SK-N-SH (cell line): ENCODE measurements around the gene NT5C1A. TPM values are rescaled to one million over a fixed set of nuclear protein-coding genes. Genes with fewer than 3 reads are reported as not detected.

Source experiments
- CTCF ChIA-PET: fragments of 300-600, 350-600 bp; formaldehyde crosslinking; extraction: SDS; loops from one replicate; lab custom pipeline; 2021; lab: Yijun Ruan, JAX
- POLR2A ChIA-PET: fragments of 350-600 bp; sonication (Branson Sonifier 250); formaldehyde crosslinking; extraction: SDS; loops from one replicate; lab custom pipeline; 2020; ENCODE audit warnings: antibody characterized with exemption, inconsistent platforms; lab: Yijun Ruan, JAX
- DNase-seq: peaks from one replicate; pipeline ENCODE4 v3.0.0; 2012
- H2AFZ ChIP-seq: fragments of 200-600 bp; sonication (generic); 2 replicates; pipeline ENCODE4 v1.8.1; 2016; ENCODE audit warnings: antibody characterized with exemption, mild to moderate bottlenecking, low read depth
- H3F3A ChIP-seq: fragments of 200-600 bp; sonication (generic); replicated peaks from 2 replicates; pipeline ENCODE3; 2016; ENCODE audit warnings: antibody characterized with exemption, mild to moderate bottlenecking; ENCODE audit not compliant: insufficient read depth
- H3K27ac ChIP-seq, 2 experiments: fragments of 200-500 bp in 1 of 2; fragments of 200-600 bp in 1 of 2; sonication (Bioruptor generic) in 1 of 2; sonication (generic), shearing (Covaris generic) in 1 of 2; 2 replicates each; pipeline versions ENCODE4 v1.5.1 to v1.6.1; 2014 to 2016; ENCODE audit warnings: low read depth in 2 of 2, inconsistent platforms in 1 of 2, low read length in 1 of 2, mild to moderate bottlenecking in 1 of 2, mixed read lengths in 1 of 2
- H3K27me3 ChIP-seq: fragments of 200-600 bp; sonication (generic), shearing (Covaris generic); 2 replicates; pipeline ENCODE4 v1.6.1; 2016; ENCODE audit warnings: mixed run types; ENCODE audit not compliant: insufficient read depth
- H3K36me3 ChIP-seq, 2 experiments: fragments of 200-500 bp in 1 of 2; fragments of 200-600 bp in 1 of 2; sonication (Bioruptor generic) in 1 of 2; sonication (generic) in 1 of 2; replicated peaks in 1 of 2; 2 replicates each; pipeline versions ENCODE3 to v1.5.1; 2014 to 2016; ENCODE audit warnings: low read length in 1 of 2, mild to moderate bottlenecking in 1 of 2; ENCODE audit not compliant: insufficient read depth in 2 of 2, control insufficient read depth in 1 of 2
- H3K4me1 ChIP-seq, 2 experiments: fragments of 200-500 bp in 1 of 2; fragments of 200-600 bp in 1 of 2; sonication (Bioruptor generic) in 1 of 2; sonication (generic), shearing (Covaris generic) in 1 of 2; 2 replicates each; pipeline versions ENCODE4 v1.5.1 to v1.6.1; 2014 to 2016; ENCODE audit warnings: low read depth in 1 of 2, low read length in 1 of 2, mixed run types in 1 of 2; ENCODE audit not compliant: insufficient read depth in 2 of 2, control insufficient read depth in 1 of 2
- H3K4me2 ChIP-seq: fragments of 200-600 bp; sonication (generic), shearing (Covaris generic); 2 replicates; pipeline ENCODE4 v1.6.1; 2017; ENCODE audit warnings: mixed run types
- H3K4me3 ChIP-seq, 2 experiments: fragments of 200-500 bp in 1 of 2; fragments of 200-600 bp in 1 of 2; sonication (Bioruptor generic) in 1 of 2; sonication (generic), shearing (Covaris generic) in 1 of 2; 2 replicates each; pipeline versions ENCODE4 v1.5.1 to v1.8.1; 2014 to 2016; ENCODE audit warnings: low read depth in 2 of 2, inconsistent platforms in 1 of 2, low read length in 1 of 2, mild to moderate bottlenecking in 1 of 2, mixed read lengths in 1 of 2, moderate library complexity in 1 of 2
- H3K79me2 ChIP-seq: fragments of 200-600 bp; sonication (generic); 2 replicates; pipeline ENCODE4 v1.8.1; 2017; ENCODE audit warnings: mild to moderate bottlenecking; ENCODE audit not compliant: insufficient read depth
- H3K9ac ChIP-seq: fragments of 200-600 bp; sonication (generic); 2 replicates; pipeline ENCODE4 v1.6.1; 2017; ENCODE audit warnings: mixed run types
- H3K9me2 ChIP-seq: fragments of 200-600 bp; sonication (generic); 2 replicates; pipeline ENCODE4 v1.6.1; 2017; ENCODE audit warnings: mixed run types
- H3K9me3 ChIP-seq: fragments of 200-600 bp; sonication (generic); 2 replicates; pipeline ENCODE4 v1.6.1; 2017; ENCODE audit warnings: mixed run types, mild to moderate bottlenecking, moderate library complexity
- H4K20me1 ChIP-seq: fragments of 200-600 bp; sonication (generic); 2 replicates; pipeline ENCODE4 v1.6.1; 2017; ENCODE audit warnings: mild to moderate bottlenecking, mixed run types; ENCODE audit not compliant: insufficient read depth
- CHD2 ChIP-seq: fragments of 150-350 bp; IDR thresholded peaks from 2 replicates; pipeline ENCODE4 v1.6.1; 2018; ENCODE audit warnings: low read length; ENCODE audit not compliant: partially characterized antibody
- EZH2phosphoT487 ChIP-seq: fragments of 200-600 bp; sonication (generic); IDR thresholded peaks from 2 replicates; pipeline ENCODE4 v1.6.1; 2017; ENCODE audit warnings: low read depth, mixed run types, mild to moderate bottlenecking, antibody characterized with exemption, moderate library complexity, borderline replicate concordance
- FOSL2 ChIP-seq: IDR thresholded peaks from 2 replicates; pipeline ENCODE4 v1.4.0; 2012; ENCODE audit warnings: low read depth, mild to moderate bottlenecking, moderate library complexity, borderline replicate concordance
- GATA2 ChIP-seq: sonication (generic); formaldehyde crosslinking; IDR thresholded peaks from 2 replicates; pipeline ENCODE4 v1.5.0; 2020; ENCODE audit warnings: mild to moderate bottlenecking, missing genetic modification reagents
- NRF1 ChIP-seq: IDR thresholded peaks from 2 replicates; pipeline ENCODE4 v1.6.1; 2012; ENCODE audit warnings: low read depth, mild to moderate bottlenecking, low read length
- RAD21 ChIP-seq: IDR thresholded peaks from 2 replicates; pipeline ENCODE4 v1.6.1; 2012; ENCODE audit warnings: mild to moderate bottlenecking, low read length
- RCOR1 ChIP-seq: fragments of 150-350 bp; IDR thresholded peaks from 2 replicates; pipeline ENCODE4 v1.6.1; 2017; ENCODE audit warnings: antibody characterized with exemption, low read length
- RFX5 ChIP-seq: IDR thresholded peaks from 2 replicates; pipeline ENCODE4 v1.6.1; 2012; ENCODE audit warnings: mild to moderate bottlenecking, improper control_type of control experiment, low read length
- RXRA ChIP-seq: IDR thresholded peaks from 2 replicates; pipeline ENCODE4 v1.4.0; 2012; ENCODE audit warnings: low read depth, mild to moderate bottlenecking, borderline replicate concordance
- SMC3 ChIP-seq: IDR thresholded peaks from 2 replicates; pipeline ENCODE4 v1.6.1; 2012; ENCODE audit warnings: low read depth, low read length, improper control_type of control experiment
- TEAD4 ChIP-seq: IDR thresholded peaks from 2 replicates; pipeline ENCODE4 v1.4.0; 2012; ENCODE audit warnings: mild to moderate bottlenecking, borderline replicate concordance; ENCODE audit not compliant: insufficient read depth
- WGBS: methylation state at CpG from one replicate; pipeline ENCODE4 v1.1.6; 2017; ENCODE audit warnings: low lambda C conversion rate; 5-methylcytosine and 5-hydroxymethylcytosine counted together
- polyA plus RNA-seq, 3 experiments: library from polyadenylated mRNA; depleted of rRNA; stranded (reverse); fragments of >200 nt; gene quantifications; 2 replicates each; pipeline ENCODE4 v1.2.3, GENCODE V29; 2012
- TF ChIP-seq, protein P1 (sequence below): fragments of 150-350 bp; IDR thresholded peaks from 2 replicates; pipeline ENCODE4 v1.6.1; 2016; ENCODE audit warnings: mild to moderate bottlenecking, low read depth, low read length
- TF ChIP-seq, protein P2 (sequence below): IDR thresholded peaks from 2 replicates; pipeline ENCODE4; 2012
- TF ChIP-seq, protein P3 (sequence below): IDR thresholded peaks from 2 replicates; pipeline ENCODE4 v1.6.1; 2012; ENCODE audit warnings: mild to moderate bottlenecking, low read depth, low read length, moderate library complexity
- TF ChIP-seq, protein P4 (sequence below): IDR thresholded peaks from 2 replicates; pipeline ENCODE4 v1.4.0; 2012; ENCODE audit warnings: low read depth
- TF ChIP-seq, protein P5 (sequence below): fragments of 200-600 bp; sonication (generic); IDR thresholded peaks from 2 replicates; pipeline ENCODE4 v1.6.1; 2017; ENCODE audit warnings: antibody characterized with exemption, mild to moderate bottlenecking, moderate library complexity

Gene NT5C1A
- polyA plus RNA-seq, 1 of the 3 experiments (the other 2 are of a cell fraction): 0.12 TPM

DNA sequence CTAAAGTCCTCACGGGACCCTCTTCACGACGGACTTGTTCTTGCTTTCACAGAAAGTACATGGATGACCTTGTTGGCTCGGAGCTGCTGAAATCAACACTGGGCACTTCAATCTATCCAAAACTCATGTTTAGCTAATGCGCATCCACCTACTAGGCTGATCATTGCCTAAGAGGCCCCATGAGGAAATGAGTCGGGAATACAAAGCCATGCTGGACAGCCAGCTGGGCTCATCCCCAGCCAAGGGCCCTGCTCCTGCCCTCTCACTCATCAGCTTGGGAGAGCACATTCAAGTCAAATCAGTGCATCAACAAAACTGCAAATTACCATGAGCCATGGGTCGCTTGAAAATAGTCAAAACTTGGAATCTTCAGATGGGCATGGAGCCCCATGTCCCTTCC lies 17.6 kb downstream of the NT5C1A start:
- H3K4me1 ChIP-seq: peaks cover 0 to 69% of the 10 kb centered on the region in 2 experiments; a peak in 2 of 4 replicates
- no peaks in the 10 kb centered on the region for H3K9me2 ChIP-seq
- H2AFZ ChIP-seq: no peak overlapping the region
- H3K9me3 ChIP-seq: no peaks in the 10 kb centered on the region
- no peak for DNase-seq
- ChIA-PET POLR2A (interaction anchor here (7.5 kb wide), 1 partner anchor 16 kb away, joined by 95 read pairs; the partner anchor contains the start of gene NT5C1A), CTCF (interaction anchor here (0.6 to 15.4 kb wide), 35 partner anchors 10 to 550 kb away, joined by 3 to 459 read pairs (median 6); partner anchors contain the start of genes HEYL, HPCAL4, NT5C1A and PPIE)
- TF ChIP-seq NRF1: no peak
- TF ChIP-seq, protein P1, sequence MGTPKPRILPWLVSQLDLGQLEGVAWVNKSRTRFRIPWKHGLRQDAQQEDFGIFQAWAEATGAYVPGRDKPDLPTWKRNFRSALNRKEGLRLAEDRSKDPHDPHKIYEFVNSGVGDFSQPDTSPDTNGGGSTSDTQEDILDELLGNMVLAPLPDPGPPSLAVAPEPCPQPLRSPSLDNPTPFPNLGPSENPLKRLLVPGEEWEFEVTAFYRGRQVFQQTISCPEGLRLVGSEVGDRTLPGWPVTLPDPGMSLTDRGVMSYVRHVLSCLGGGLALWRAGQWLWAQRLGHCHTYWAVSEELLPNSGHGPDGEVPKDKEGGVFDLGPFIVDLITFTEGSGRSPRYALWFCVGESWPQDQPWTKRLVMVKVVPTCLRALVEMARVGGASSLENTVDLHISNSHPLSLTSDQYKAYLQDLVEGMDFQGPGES: no peak
- TF ChIP-seq, protein P2, sequence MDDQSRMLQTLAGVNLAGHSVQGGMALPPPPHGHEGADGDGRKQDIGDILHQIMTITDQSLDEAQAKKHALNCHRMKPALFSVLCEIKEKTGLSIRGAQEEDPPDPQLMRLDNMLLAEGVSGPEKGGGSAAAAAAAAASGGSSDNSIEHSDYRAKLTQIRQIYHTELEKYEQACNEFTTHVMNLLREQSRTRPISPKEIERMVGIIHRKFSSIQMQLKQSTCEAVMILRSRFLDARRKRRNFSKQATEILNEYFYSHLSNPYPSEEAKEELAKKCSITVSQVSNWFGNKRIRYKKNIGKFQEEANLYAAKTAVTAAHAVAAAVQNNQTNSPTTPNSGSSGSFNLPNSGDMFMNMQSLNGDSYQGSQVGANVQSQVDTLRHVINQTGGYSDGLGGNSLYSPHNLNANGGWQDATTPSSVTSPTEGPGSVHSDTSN: no peak
- TF ChIP-seq, protein P3, sequence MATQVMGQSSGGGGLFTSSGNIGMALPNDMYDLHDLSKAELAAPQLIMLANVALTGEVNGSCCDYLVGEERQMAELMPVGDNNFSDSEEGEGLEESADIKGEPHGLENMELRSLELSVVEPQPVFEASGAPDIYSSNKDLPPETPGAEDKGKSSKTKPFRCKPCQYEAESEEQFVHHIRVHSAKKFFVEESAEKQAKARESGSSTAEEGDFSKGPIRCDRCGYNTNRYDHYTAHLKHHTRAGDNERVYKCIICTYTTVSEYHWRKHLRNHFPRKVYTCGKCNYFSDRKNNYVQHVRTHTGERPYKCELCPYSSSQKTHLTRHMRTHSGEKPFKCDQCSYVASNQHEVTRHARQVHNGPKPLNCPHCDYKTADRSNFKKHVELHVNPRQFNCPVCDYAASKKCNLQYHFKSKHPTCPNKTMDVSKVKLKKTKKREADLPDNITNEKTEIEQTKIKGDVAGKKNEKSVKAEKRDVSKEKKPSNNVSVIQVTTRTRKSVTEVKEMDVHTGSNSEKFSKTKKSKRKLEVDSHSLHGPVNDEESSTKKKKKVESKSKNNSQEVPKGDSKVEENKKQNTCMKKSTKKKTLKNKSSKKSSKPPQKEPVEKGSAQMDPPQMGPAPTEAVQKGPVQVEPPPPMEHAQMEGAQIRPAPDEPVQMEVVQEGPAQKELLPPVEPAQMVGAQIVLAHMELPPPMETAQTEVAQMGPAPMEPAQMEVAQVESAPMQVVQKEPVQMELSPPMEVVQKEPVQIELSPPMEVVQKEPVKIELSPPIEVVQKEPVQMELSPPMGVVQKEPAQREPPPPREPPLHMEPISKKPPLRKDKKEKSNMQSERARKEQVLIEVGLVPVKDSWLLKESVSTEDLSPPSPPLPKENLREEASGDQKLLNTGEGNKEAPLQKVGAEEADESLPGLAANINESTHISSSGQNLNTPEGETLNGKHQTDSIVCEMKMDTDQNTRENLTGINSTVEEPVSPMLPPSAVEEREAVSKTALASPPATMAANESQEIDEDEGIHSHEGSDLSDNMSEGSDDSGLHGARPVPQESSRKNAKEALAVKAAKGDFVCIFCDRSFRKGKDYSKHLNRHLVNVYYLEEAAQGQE: no peak
- TF ChIP-seq, protein P4, sequence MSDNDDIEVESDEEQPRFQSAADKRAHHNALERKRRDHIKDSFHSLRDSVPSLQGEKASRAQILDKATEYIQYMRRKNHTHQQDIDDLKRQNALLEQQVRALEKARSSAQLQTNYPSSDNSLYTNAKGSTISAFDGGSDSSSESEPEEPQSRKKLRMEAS: no peak
- no peak for TF ChIP-seq FOSL2
- H3K27ac ChIP-seq: peak overlapping the region in 1 of 2 experiments; percentile 100; a peak in 2 of 4 replicates
- no peak overlapping the region for H3K9ac ChIP-seq
- no peaks in the 10 kb centered on the region for H3K36me3 ChIP-seq
- H4K20me1 ChIP-seq: no peaks in the 10 kb centered on the region
- H3K4me2 ChIP-seq: no peak overlapping the region
- no peaks in the 10 kb centered on the region for H3K27me3 ChIP-seq
- H3F3A ChIP-seq: no peaks in the 10 kb centered on the region
- no peak overlapping the region for H3K4me3 ChIP-seq
- no peaks in the 10 kb centered on the region for H3K79me2 ChIP-seq
- WGBS: 77% methylated on average over 6 of the region's 7 CpGs

DNA sequence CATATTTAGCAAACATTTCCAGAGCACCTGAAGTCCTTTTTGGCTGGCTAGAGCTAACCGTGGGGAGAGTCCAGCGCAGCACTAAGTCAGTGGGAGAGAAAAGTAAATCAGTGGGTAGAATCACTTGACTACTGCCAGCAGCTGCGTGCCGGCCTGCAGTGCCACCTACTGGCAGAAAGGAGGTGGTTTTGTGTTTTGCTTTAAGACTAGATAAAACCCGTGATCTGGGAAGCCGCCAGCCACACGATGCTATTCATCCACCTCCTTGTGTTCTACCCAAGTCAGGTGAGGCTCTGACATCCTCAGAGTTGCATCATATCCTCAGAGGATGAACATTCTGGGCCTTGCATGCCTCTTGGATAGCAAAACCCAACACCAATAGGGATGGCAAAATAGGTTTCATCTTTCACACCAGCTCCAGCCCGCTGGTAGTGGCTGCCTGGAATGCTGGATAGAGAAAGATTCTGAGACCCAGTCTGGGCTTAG lies 18.3 kb downstream of the NT5C1A start:
- no peaks in the 10 kb centered on the region for H3K27me3 ChIP-seq
- no peaks in the 10 kb centered on the region for H3K9me2 ChIP-seq
- H2AFZ ChIP-seq: no peak overlapping the region
- H3K36me3 ChIP-seq: no peaks in the 10 kb centered on the region
- H3K9ac ChIP-seq: no peak overlapping the region
- DNase-seq: peak; percentile 64
- peak overlapping the region in 1 of 2 experiments; percentile 100; a peak in 2 of 4 replicates for H3K27ac ChIP-seq
- CTCF ChIA-PET: interaction anchor here (0.5 to 15.4 kb wide), 43 partner anchors 9 to 549 kb away, joined by 3 to 459 read pairs (median 5); partner anchors contain the start of genes HEYL, HPCAL4, MYCL and NT5C1A
- H3K4me1 ChIP-seq: peaks cover 0 to 62% of the 10 kb centered on the region in 2 experiments; a peak in 2 of 4 replicates
- no peaks in the 10 kb centered on the region for H3F3A ChIP-seq
- no peaks in the 10 kb centered on the region for H4K20me1 ChIP-seq
- no peak overlapping the region for H3K4me3 ChIP-seq
- H3K9me3 ChIP-seq: no peaks in the 10 kb centered on the region
- H3K79me2 ChIP-seq: no peaks in the 10 kb centered on the region
- WGBS: 23% methylated on average over 7 of the region's 8 CpGs
- POLR2A ChIA-PET: interaction anchor here (1.4 kb wide), 1 partner anchor 47 kb away, joined by 6 read pairs; no protein-coding TSS in a partner anchor
- H3K4me2 ChIP-seq: no peak overlapping the region
- TF ChIP-seq CHD2 (peak; percentile 23), EZH2phosphoT487 (no peak), SMC3 (peak; percentile 89), RAD21 (peak; percentile 92), RFX5 (no peak), RCOR1 (peak; percentile 40; the same call in 1 of the 2 replicates), TEAD4 (no peak), GATA2 (CRISPR knock-in tag) (0 out of 2 replicates have a peak, but pooled peaks have one; percentile 21), RXRA (no peak)
- TF ChIP-seq, protein P5, sequence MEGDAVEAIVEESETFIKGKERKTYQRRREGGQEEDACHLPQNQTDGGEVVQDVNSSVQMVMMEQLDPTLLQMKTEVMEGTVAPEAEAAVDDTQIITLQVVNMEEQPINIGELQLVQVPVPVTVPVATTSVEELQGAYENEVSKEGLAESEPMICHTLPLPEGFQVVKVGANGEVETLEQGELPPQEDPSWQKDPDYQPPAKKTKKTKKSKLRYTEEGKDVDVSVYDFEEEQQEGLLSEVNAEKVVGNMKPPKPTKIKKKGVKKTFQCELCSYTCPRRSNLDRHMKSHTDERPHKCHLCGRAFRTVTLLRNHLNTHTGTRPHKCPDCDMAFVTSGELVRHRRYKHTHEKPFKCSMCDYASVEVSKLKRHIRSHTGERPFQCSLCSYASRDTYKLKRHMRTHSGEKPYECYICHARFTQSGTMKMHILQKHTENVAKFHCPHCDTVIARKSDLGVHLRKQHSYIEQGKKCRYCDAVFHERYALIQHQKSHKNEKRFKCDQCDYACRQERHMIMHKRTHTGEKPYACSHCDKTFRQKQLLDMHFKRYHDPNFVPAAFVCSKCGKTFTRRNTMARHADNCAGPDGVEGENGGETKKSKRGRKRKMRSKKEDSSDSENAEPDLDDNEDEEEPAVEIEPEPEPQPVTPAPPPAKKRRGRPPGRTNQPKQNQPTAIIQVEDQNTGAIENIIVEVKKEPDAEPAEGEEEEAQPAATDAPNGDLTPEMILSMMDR: peak; percentile 87
- TF ChIP-seq, protein P2: no peak
